GM19328 (cell line): Measurements from ENCODE around the gene RABL6.
"Not testable (repeated sequence)": the region's sequence is repeated elsewhere in the genome, so short reads cannot be mapped to it uniquely, and the experiment has no call there.

Experiments
- ATAC-seq: cut with Tn5 transposase; IDR thresholded peaks from one replicate; pipeline ENCODE4 v1.9.1; 2021; ENCODE audit warnings: mild to moderate bottlenecking, moderate library complexity; ENCODE audit not compliant: unreplicated experiment

Gene RABL6

DNA sequence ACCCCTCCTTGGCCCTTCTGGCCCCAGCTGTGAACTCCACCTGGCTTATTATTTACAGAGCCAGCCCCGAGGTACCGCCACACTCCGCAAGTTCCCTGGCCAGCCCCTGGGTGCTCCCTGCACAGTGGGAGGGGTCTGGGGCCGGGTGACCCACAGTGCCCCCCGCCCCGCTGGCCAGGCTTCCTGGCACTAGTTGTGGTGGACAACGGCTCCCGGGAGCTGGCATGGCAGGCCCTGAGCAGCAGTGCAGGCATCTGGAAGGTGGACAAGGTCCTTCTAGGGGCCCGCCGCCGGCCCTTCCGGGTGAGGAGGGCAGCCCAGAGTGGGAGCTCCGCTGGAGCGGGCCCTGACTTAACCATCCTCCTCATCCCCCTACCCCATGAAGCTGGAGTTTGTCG is 48.3 kb downstream of the RABL6 start:
- ATAC-seq: no peak

DNA sequence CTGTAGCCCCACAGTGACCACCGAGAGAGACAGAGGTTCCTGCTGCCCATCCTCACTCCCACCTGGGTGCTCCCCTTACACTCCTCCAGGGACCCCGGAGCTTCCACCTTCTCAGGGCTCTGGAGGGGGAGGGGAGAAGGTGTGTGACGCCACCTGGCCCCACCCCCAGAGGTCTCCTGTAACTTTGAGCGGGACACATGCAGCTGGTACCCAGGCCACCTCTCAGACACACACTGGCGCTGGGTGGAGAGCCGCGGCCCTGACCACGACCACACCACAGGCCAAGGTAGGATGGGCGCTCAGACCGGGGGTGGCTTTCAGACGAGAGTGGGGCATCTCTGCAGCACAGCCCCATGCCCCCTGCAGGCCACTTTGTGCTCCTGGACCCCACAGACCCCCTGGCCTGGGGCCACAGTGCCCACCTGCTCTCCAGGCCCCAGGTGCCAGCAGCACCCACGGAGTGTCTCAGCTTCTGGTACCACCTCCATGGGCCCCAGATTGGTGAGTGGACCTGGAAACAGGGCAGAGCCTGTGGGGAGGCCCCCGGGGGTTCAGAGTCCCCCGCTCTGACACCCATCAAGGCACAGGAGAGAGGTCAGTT is 48.9 kb downstream of the RABL6 start:
- no peak for ATAC-seq

DNA sequence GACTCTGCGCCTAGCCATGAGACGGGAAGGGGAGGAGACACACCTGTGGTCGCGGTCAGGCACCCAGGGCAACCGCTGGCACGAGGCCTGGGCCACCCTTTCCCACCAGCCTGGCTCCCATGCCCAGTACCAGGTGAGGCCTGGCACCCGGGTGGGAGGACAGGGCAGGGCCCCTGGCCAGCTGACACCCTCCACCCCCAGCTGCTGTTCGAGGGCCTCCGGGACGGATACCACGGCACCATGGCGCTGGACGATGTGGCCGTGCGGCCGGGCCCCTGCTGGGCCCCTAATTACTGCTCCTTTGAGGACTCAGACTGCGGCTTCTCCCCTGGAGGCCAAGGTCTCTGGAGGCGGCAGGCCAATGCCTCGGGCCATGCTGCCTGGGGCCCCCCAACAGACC is 49.4 kb downstream of the RABL6 start:
- ATAC-seq: no peak

DNA sequence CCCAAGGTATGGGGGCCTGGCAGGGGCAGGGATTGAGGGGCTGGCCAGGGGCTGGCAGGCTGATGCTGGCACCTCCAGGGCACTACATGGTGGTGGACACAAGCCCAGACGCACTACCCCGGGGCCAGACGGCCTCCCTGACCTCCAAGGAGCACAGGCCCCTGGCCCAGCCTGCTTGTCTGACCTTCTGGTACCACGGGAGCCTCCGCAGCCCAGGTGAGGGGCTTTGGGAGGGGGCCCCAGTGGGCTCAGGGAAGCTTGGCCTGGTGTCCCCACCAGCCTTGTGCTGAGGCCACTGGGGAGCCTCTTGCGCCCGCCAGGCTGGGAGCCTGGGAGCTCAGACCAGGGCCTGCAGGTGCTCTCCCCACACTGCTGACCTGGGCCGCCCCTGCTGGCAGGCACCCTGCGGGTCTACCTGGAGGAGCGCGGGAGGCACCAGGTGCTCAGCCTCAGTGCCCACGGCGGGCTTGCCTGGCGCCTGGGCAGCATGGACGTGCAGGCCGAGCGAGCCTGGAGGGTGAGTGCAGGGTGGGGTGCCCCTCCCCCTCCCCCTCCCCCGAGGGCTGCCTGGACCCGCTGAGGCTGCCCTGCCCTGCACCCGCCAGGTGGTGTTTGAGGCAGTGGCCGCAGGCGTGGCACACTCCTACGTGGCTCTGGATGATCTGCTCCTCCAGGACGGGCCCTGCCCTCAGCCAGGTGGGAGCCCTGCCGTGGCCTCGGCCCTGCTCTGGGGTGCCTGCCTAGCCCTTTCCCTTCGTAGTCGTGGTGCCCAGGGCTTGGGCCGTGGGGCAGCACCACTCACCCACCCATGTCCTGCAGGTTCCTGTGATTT is 50.0 kb downstream of the RABL6 start:
- ATAC-seq: no peak

DNA sequence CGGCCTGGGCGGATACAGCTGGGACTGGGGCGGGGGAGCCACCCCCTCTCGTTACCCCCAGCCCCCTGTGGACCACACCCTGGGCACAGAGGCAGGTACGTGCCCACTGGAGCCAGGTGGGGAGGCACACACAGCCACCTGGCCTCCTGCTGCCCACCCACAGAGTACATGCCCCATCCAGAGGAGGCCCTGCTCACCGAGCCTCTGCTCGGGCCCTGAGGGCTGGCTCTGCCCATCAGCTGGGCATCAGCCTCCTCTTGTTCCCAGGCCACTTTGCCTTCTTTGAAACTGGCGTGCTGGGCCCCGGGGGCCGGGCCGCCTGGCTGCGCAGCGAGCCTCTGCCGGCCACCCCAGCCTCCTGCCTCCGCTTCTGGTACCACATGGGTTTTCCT is 50.7 kb downstream of the RABL6 start:
- no peak for ATAC-seq

DNA sequence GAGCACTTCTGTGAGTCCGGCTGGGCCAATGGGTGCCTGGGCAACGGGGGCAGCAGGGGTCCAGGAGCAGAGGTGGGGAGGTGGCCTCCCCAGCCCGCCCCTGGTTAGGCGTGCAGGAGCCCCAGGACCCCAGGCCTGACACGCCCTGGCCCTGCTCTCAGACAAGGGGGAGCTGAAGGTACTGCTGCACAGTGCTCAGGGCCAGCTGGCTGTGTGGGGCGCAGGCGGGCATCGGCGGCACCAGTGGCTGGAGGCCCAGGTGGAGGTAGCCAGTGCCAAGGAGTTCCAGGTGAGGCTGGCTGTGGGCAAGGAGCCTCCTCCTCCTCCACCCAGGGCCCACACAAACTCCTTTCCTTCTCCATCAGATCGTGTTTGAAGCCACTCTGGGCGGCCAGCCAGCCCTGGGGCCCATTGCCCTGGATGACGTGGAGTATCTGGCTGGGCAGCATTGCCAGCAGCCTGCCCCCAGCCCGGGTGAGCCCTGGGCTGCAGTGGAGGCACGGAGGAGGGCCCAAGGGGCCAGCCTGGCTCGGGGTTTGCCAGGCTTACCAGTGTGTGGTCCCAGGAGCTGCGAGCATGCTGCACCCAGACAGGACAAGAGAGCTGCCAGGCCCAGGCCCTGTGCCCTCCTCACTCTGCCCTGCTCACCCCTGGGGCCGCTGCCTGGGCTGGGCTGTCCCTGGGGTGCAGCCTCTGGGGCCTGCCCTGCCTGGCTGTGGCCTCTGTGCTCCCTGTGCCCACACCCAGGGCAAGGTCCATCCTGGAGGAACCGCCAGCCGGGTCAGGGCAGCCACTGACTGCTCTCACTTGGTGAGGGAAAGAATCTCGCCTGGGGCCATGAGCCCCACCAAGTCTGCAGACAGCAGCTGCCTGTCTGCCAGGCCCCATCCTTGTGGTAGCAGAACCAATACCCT is 51.4 kb downstream of the RABL6 start:
- ATAC-seq: no peak

DNA sequence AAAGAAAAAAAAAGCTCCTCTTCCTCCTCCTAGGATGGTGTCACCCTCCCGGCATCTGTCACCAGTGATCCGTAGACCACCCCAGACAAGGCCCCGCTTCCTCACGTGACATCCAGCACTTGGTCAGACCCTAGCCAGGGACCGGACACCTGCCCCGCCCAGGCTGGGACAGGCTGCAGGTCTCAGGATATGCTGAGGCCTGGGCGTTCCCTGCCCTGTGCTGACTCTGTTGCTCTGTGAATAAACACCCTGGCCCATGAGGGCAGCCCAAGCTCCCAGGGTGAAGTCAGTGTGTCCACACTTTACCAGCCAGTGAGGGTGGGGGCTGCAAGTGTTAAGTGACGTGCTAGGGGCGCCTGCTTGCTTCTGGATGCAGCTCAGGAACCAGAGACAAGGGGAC is 52.8 kb downstream of the RABL6 start:
- no peak for ATAC-seq

DNA sequence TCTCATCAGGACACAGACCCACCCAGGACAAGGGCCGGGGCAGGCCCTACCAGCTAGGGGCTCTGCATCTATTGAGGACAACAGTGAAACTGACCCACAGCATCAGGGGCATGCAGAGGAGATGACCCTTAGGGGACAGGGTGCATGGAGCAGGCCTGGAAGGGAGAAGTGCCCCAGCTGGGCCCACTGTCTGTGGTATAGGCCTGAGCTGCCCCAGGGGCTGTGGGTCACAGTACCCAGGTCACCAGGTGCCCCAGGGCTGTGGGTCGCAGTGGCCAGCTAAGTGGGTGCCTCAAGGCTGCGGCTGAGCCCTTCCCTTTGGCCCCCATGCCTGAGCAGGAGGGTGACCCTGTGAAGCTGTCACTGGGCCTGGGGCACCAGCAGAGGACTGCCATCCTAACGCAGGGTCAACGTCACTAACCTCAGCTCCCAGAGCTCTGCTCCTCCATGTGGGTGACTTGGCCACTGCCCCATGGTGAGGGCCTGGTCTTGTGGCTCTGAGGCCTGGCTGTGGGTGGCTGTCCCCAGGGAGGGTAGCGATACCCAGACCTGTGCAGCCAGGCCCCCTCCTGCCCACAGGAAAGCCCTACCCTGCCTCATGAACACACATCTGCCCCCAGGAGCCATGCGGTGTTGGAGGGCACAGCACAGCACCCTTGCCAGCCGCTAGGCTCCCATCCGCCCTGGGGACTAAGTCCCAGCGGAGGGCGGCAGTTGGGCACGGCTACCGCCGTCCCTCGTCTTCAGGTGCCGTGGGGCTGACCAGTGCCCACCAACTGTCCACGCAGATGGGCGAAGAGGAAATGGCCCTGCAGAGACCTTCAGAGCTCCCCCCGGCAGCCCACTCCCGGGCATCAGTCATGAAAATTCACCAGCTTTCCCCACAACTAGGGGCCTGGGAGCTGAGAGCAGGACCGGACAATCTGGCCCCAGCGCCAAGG is 53.5 kb downstream of the RABL6 start:
- no peak for ATAC-seq

DNA sequence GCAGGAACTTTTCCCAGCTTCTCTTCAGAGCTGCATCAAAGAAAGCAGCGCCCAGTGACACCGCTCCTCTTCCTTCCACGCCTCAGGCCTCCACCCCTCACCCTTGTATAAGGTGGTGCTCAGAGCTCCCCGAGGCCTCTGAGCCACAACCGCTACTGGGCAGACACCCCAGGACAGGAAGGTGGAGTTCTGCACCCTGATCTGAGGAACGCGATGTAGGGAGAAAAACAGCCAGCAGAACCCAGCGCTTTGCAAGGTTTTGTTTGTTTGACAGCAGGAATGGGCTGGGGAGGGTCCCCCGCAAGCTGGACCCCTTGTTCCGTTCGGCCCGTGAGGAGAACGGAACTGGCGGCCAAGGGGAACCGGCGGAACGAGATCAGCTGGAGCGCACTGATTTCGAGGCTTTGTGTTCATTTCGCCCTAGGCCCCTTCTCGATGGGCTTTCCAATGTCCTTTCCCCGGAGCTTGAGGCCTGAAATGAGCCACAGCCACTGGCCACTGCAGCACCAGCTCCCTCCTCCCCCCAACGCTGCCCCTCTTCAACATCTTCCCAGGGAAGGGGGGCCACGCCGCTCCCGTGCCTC is 54.2 kb downstream of the RABL6 start:
- no peak for ATAC-seq

DNA sequence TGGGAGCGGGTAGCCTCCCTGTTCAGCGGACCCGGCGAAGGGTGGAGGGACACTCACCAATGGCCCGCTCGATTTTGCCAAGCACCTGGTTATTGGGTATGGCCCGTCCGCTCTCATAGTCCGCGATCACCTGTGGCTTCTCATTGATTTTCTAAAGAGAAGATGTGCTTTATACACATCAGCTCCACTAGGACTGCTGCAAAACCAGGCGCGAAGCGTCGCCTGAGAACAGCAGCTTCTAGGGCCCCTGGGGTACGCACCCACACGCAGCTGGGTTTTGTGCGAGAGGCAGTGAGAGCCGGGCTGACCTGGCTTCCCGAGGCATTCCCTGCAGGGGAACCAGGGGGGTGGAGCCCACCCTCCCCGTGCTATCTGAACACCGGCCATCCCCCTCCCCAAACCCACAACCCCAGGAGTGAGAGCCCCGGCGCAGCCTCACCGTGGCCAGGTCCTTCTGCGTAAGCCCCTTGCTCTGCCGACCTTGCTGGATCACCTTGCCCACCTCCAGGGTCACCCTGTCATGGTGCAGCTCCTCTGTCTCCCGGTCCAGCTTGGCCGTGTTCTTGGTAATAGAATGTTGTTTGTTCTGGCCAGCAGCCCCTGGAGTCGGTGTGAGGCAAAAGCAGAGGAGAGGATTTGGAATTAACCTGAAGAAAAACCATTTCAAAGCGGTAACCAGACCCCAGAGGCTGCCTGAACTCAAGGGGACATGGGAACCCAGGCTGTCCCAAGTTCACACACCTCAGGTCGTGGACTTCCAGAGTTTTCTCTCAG is 55.3 kb downstream of the RABL6 start:
- no peak for ATAC-seq

DNA sequence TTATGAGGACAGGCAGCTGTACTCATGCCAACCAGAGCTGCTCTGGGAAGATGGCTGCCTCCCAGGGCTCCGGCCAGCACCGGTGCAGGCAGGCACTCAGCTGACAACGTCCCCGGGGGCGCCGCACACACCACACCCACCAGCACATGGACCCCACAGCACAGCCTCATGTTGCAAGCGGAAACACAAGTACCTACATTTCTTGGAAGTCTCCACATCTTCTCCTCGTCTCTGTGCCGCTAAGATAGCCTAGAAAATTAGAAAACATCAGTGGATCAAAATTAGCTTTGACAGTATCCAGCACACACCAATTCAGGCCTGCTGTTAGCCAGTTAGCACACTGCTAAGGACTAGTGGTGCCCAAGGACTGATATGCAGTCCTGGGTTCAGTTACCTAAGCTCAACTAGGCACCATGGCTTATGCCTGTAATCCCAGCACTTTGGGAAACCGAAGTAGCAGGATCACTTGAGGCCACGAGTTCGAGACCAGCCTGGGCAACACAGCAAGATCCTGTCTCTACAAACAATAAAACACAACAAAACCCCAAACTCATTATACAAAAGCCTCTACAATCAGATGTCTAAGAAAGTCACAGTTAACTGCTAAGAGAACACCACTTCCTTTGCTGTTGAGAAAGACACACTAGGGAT is 56.0 kb downstream of the RABL6 start:
- no peak for ATAC-seq

DNA sequence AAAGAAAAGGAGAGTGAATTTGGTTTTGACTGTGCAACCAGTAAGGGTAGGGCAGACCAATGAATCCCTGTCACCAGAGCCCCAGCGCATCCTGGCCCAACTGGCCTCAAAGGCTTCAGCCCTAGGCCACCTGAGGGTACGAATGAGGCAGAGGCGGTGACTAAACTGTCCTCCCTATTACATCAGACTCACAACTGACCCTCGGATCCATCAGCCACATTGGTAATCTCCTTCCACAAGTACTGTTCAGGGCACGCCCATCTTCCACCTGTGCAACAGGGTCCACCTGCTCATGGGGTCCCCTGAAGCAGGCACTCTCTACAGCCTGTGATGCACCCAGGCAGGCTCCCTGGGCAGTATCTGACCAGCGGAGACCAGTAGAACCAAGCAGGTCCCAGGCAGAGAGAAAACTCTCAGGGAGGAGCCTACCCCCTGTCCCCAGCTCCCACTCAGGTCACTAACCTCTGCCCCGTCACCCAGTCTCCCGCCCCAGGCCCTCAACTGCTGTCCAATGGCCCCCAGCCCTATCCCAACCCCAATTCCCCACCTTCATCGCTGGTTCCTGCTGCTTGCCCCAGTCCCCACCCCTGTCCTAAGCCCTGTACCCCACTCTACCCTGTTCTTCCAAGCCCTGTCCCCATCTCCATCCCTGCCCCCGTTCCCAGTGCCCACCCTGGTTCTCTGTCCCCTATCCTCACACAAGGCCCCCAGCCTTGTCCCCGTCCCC is 57.5 kb downstream of the RABL6 start:
- ATAC-seq: no peak

DNA sequence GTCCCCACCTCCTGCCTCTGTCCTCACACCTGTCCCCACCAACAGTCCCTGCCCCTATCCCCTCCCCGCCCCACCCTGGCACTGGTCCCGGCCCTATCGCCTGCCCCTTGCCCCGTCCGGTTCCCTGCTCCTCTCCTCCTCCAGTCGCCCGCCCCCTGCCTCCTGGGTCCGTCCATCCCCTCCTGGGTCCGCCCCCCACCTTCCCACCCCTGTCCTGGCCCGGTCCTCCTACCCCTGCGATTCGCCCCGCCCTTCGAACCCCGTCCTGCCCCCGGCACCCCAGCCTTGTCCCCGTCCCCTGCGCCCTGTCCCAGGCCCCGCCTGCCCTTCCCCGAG is 58.0 kb downstream of the RABL6 start:
- peak; percentile 5 for ATAC-seq

DNA sequence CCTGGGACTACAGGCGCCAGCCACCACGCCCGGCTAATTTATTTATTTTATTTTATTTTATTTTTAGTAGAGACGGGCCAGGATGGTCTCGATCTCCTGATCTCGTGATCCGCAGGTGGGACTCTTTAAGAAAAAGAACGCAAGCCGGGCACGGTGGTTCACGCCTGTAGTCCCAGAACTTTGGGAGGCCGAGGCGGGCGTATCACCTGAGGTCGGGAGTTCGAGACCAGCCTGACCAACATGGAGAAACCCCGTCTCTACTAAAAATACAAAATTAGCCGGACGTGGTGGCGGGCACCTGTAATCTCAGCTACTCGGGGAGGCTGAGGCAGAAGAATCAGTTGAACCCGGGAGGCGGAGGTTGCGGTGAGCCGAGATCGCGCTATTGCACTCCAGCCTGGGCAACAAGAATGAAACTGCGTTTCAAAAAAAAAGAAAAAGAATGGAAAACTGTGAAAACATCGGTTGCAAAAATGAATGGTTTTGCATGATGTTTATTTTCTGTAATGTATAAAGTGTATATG is 59.2 kb downstream of the RABL6 start:
- not testable (repeated sequence) for ATAC-seq

DNA sequence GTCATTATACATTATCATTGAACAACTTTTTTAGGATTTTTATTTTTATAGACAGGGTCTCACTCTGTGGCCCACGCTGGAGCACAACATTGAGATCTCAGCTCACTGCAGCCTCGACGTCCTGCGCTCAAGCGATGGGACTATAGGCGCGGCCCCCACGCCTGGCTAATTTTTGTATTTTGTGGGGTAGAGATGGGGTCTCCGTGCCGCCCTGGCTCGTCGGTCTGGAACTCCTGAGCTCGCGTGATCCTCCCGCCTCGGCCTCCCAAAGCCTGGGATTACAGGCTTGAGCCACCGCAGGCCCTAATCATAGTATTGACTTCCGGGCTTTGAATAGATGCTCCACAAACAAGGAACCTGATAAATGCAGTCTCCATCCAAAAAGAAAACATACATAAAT is 59.7 kb downstream of the RABL6 start:
- ATAC-seq: no peak

DNA sequence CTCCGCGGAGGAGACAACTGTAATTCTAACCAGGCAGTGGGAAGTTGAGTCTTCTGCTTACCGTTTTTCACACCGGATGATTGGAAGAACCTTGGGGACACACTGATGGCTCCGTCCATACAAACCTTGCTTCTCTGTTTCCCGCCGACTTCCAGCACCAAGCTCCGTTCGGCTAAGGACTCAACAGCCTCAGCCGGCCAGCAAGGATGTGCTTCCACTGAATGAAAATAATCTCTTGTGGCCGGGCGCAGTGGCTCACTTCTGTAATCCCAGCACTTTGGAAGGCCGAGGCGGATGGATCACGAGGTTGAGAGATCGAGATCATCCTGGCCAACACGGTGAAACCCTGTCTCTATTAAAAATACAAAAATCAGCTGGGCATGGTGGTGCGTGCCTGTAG is 60.2 kb downstream of the RABL6 start:
- ATAC-seq: no peak

DNA sequence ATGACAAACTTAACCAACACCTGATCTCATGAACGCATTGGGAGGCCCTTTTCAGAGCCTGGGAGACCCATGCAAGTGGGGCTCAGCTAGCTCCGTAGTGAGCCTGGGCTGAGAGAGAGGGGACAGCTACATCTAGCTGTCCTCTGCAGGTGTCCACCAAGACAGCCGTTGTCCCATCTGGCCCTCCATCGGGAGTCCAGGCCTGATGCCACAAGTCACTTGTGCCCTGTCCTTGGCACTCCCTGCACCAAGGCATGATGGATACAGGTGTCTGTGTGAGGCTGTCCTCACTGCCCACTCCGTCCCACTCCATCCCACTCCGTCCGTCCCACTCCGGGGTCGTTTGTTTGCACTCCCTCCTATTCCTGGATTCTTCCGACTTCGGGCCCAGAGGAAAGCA is 60.9 kb downstream of the RABL6 start:
- ATAC-seq: no peak

DNA sequence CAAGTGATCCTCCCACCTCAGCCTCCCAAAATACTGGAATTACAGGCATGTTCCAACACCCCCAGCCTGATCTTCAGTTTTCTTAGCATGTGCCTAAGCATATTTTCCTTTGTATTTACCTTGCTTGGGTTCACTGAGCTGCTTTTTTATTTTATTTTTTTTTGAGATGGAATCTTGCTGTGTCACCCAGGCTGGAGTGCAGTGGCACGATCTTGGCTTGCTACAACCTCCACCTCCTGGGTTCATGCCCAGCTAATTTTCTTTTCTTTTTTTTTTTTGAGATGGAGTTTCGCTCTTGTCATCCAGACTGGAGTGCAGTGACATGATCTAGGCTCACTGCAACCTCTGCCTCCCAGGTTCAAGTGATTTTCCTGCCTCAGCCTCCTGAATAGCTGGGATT is 61.9 kb downstream of the RABL6 start:
- not testable (repeated sequence) for ATAC-seq
